OCI-LY3 (cell line): ENCODE results near the gene EBI3.

Experiments
- H2AFZ ChIP-seq: fragments of 200-600, 300-600 bp; shearing (Covaris generic); 2 replicates; pipeline ENCODE4 v1.6.0; 2014; ENCODE audit warnings: antibody characterized with exemption, low read depth, low read length
- H3K27ac ChIP-seq: fragments of 200-600, 300-600 bp; sonication (generic); 2 replicates; pipeline ENCODE4 v1.5.1; 2014; ENCODE audit warnings: mild to moderate bottlenecking, low read length, moderate library complexity, mixed read lengths
- H3K27me3 ChIP-seq: fragments of 200-600, 300-600 bp; sonication (generic); 2 replicates; pipeline ENCODE4 v1.6.1; 2014; ENCODE audit warnings: low read depth, low read length, mixed read lengths
- H3K36me3 ChIP-seq: fragments of 200-600, 300-600 bp; sonication (generic); replicated peaks from 2 replicates; pipeline ENCODE3; 2014; ENCODE audit warnings: low read depth, low read length, mixed read lengths
- H3K4me1 ChIP-seq: fragments of 300-600, 200-600 bp; sonication (generic); 2 replicates; pipeline ENCODE4 v1.6.1; 2014; ENCODE audit warnings: low read length, mixed read lengths
- H3K4me2 ChIP-seq: fragments of 200-600, 300-600 bp; sonication (generic); 2 replicates; pipeline ENCODE4 v1.6.1; 2014; ENCODE audit warnings: low read length, mixed read lengths
- H3K4me3 ChIP-seq: fragments of 300-600, 200-600 bp; sonication (generic); 2 replicates; pipeline ENCODE4 v1.5.1; 2014; ENCODE audit warnings: antibody characterized with exemption, mild to moderate bottlenecking, low read length, moderate library complexity
- H3K79me2 ChIP-seq: fragments of 300-600, 200-600 bp; shearing (Covaris generic); 2 replicates; pipeline ENCODE4 v1.6.1; 2014; ENCODE audit warnings: mild to moderate bottlenecking, low read length, mixed read lengths
- H3K9ac ChIP-seq: fragments of 300-600, 200-600 bp; shearing (Covaris generic); 2 replicates; pipeline ENCODE4 v1.6.0; 2014; ENCODE audit warnings: mild to moderate bottlenecking, low read length, moderate library complexity
- H3K9me3 ChIP-seq: fragments of 200-600, 300-600 bp; shearing (Covaris generic); 2 replicates; pipeline ENCODE4 v1.6.1; 2014; ENCODE audit warnings: low read length, mixed read lengths; ENCODE audit not compliant: insufficient read depth
- H4K20me1 ChIP-seq: fragments of 200-600, 300-600 bp; sonication (generic); 2 replicates; pipeline ENCODE4 v1.6.1; 2016; ENCODE audit warnings: low read length, mixed read lengths; ENCODE audit not compliant: insufficient read depth
- EZH2phosphoT487 ChIP-seq: fragments of 200-600 bp; shearing (Covaris generic); IDR thresholded peaks from 2 replicates; pipeline ENCODE4 v1.6.1; 2018; ENCODE audit warnings: antibody characterized with exemption, mixed run types, low read depth
- TF ChIP-seq, protein P1 (sequence below): fragments of 200-600, 300-600 bp; sonication (generic); IDR thresholded peaks from 2 replicates; pipeline ENCODE4 v1.5.1; 2014; ENCODE audit warnings: antibody characterized with exemption, low read length, low read depth

EBI3 gene

DNA sequence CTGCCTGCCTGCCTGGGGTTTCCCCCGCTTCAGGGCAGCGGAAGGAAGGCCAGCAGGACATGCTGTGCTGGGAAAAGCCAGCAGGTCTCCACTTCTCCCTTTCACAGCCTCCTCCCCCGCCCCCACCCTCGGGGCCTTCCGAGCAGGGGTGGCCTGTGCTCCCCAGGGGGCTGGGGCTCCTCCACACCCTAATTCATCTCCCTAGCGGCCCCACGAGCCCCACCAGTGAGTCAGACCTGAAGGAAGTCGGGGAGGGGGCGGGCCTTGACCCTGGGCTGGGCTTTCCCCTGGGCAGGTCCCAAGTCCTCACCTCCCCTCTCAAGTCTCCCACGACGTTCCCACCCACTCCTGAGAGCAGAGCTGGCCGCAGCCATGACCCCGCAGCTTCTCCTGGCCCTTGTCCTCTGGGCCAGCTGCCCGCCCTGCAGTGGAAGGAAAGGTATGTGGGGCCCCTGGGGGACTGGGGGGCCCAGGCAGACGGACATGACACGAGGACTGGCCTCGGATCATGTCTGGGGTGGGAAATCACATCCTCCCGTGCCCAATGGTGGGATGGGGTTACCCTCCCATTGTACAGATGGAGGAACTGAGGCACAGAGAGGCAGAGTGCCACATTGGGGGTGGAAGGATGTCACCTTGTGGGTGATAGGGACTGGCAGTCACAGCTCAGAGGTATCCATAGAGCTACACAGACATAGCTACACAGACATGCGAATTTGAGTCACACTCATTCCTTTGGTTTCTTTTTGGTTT lies at the start of gene EBI3:
Gene EBI3 (plus strand): TSS at position 345 of the 753 bp plus-strand sequence. CDS start 28 bp downstream, at position 373.
- Histone ChIP-seq H3K4me3 (peak within 1 kb of the TSS; percentile 93), H3K27ac (peak within 1 kb of the TSS; percentile 97)

DNA sequence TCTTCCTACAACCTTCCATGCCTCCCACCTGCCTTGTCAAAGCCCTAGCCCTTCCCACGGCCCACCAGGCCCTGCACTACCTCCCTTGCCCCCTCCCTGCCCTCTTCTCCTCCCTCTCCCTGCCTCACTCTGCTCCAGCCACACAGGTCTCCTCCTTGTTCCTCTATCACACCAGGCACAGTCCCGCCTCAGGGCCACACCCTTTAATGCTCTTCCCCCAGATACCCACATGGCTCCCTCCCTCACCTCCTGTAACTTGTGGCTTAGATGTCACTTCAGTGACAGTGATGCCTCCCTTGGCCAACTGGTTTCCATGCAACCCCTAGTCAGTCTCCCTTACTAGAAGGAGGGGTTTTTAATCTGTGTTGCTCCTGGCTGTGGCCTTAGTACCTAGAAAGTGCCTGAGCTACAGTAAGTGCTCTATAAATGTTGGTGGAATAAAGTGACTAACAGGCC lies 48.2 kb upstream of the EBI3 start:
- TF ChIP-seq EZH2phosphoT487, result no peak
- TF ChIP-seq, protein P1, sequence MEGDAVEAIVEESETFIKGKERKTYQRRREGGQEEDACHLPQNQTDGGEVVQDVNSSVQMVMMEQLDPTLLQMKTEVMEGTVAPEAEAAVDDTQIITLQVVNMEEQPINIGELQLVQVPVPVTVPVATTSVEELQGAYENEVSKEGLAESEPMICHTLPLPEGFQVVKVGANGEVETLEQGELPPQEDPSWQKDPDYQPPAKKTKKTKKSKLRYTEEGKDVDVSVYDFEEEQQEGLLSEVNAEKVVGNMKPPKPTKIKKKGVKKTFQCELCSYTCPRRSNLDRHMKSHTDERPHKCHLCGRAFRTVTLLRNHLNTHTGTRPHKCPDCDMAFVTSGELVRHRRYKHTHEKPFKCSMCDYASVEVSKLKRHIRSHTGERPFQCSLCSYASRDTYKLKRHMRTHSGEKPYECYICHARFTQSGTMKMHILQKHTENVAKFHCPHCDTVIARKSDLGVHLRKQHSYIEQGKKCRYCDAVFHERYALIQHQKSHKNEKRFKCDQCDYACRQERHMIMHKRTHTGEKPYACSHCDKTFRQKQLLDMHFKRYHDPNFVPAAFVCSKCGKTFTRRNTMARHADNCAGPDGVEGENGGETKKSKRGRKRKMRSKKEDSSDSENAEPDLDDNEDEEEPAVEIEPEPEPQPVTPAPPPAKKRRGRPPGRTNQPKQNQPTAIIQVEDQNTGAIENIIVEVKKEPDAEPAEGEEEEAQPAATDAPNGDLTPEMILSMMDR, result no peak

More for the DNA sequence above, at the start of gene EBI3:
- peak within 1 kb of the TSS; percentile 92 for H3K4me2 ChIP-seq
- peaks cover 27% of the 10 kb centered on the region for H4K20me1 ChIP-seq
- H3K9me3 ChIP-seq, result no peaks in the 10 kb centered on the region
- peak within 1 kb of the TSS; percentile 99 for H3K9ac ChIP-seq
- H3K4me1 ChIP-seq, result peaks cover 62% of the 10 kb centered on the region
- peaks cover 71% of the 10 kb centered on the region for H3K79me2 ChIP-seq
- no peaks in the 10 kb centered on the region for H3K27me3 ChIP-seq
- TF ChIP-seq, protein P1, result no peak
- no peak for TF ChIP-seq EZH2phosphoT487
- H3K36me3 ChIP-seq, result peaks cover 43% of the 10 kb centered on the region
- peak within 1 kb of the TSS; percentile 64; the same call in 1 of the 2 replicates for H2AFZ ChIP-seq

DNA sequence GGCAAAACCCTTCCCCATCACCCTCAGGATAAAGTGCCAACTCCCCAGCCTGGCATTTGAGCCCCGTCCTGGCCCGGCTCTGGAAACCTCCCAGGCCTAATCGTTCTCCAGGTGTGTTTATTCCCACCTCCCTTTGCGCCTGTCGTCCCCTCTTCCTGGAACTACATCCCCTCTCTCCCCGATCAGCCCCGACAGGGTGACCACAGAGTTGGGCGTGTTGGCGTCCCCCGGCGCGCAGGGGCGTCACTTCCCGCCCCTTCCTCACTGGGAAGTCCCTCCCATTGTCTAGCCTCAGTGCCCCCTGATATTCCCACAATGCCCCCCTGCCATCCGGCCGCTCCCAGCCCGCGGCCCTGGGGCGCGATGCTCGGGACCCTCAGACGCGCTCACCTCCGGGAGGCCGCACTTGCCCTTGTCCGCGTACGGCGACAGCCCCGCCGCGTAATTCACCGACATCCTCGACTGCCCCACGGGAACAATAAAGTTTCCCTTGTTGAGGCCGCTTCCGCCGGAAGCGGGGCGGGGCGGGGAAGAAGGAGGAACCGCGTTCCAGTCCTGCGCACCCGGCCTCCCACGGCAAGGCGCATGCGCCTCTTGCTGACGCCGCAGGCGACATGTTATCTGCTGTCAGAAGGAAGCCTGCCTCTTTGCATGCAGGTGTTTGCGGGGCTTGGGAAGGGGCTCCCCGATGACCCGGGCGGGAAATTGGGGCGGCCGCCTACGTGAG lies 47.1 kb upstream of the EBI3 start, which contains the start of the genes ANKRD24 and SIRT6:
Gene ANKRD24 (plus strand): TSS at position 606 of the 727 bp plus-strand sequence. CDS start 3,737 bp downstream, outside the sequence.
Gene SIRT6 (minus strand): TSS at position 480 of the 727 bp plus-strand sequence. CDS start 24 bp downstream, at position 456.
- Histone ChIP-seq H4K20me1 (no peaks in the 10 kb centered on the region), H3K9me3 (no peaks in the 10 kb centered on the region), H3K9ac (peak within 1 kb of the TSS; percentile 92), H3K79me2 (peaks cover 21% of the 10 kb centered on the region), H3K36me3 (peaks cover 7% of the 10 kb centered on the region), H3K27me3 (no peaks in the 10 kb centered on the region), H3K4me3 (peak within 1 kb of the TSS; percentile 95), H3K27ac (peak within 1 kb of the TSS; percentile 73), H3K4me1 (peaks cover 29% of the 10 kb centered on the region), H3K4me2 (peak within 1 kb of the TSS; percentile 82), H2AFZ (peak within 1 kb of the TSS; percentile 72)
- TF ChIP-seq EZH2phosphoT487, result no peak
- TF ChIP-seq, protein P1, result no peak

More for the DNA sequence above, 48.2 kb upstream of the EBI3 start:
- Histone ChIP-seq H3K36me3 (peaks cover 7% of the 10 kb centered on the region), H3K9me3 (no peaks in the 10 kb centered on the region), H4K20me1 (no peaks in the 10 kb centered on the region), H2AFZ (no peak overlapping the region), H3K27me3 (no peaks in the 10 kb centered on the region), H3K4me3 (peak overlapping the region; percentile 95), H3K79me2 (peaks cover 21% of the 10 kb centered on the region), H3K4me2 (peak overlapping the region; percentile 76), H3K4me1 (peaks cover 23% of the 10 kb centered on the region), H3K27ac (peak overlapping the region; percentile 73), H3K9ac (peak overlapping the region; percentile 92)
